Hepatocyte (in vitro differentiated cells): ENCODE measurements around the gene CFAP97.

Experiments used
- EZH2 ChIP-seq: fragments of 200-600 bp; sonication (generic); IDR thresholded peaks from 2 replicates; pipeline ENCODE4 v1.6.1; 2016; ENCODE audit warnings: antibody characterized with exemption, mild to moderate bottlenecking, borderline replicate concordance
- TF ChIP-seq, protein P1 (sequence below): fragments of 200-600 bp; sonication (generic); IDR thresholded peaks from 2 replicates; pipeline ENCODE4 v1.5.1; 2016; ENCODE audit warnings: antibody characterized with exemption, mild to moderate bottlenecking; ENCODE audit not compliant: poor library complexity

DNA sequence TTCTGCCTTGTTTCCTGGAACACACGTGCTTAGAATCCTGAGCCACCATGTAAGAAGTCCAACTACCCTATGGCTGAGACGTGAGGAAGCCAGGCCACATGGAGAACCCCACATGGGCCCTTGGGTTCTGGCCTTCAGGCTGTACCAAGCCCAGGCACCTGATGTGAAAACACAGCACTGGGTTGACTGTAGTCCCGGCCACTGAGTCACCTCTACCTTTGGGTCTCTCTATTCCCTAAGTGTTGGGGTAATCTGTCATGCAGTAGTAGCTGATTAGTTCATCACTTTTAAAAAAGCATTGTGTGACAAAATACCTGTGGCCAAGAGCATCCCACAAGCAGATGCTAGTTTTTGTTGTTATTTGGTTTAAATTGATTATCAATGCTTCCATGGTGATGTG, 24.3 kb downstream of the CFAP97 start:
- TF ChIP-seq, protein P1, sequence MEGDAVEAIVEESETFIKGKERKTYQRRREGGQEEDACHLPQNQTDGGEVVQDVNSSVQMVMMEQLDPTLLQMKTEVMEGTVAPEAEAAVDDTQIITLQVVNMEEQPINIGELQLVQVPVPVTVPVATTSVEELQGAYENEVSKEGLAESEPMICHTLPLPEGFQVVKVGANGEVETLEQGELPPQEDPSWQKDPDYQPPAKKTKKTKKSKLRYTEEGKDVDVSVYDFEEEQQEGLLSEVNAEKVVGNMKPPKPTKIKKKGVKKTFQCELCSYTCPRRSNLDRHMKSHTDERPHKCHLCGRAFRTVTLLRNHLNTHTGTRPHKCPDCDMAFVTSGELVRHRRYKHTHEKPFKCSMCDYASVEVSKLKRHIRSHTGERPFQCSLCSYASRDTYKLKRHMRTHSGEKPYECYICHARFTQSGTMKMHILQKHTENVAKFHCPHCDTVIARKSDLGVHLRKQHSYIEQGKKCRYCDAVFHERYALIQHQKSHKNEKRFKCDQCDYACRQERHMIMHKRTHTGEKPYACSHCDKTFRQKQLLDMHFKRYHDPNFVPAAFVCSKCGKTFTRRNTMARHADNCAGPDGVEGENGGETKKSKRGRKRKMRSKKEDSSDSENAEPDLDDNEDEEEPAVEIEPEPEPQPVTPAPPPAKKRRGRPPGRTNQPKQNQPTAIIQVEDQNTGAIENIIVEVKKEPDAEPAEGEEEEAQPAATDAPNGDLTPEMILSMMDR = no peak
- no peak for TF ChIP-seq EZH2
